ENCODE results near the gene AHR. TPM values are rescaled to one million over a fixed set of nuclear protein-coding genes. Genes with fewer than 3 reads are reported as not detected.
"Not testable (repeated sequence)": the region's sequence is repeated elsewhere in the genome, so short reads cannot be mapped to it uniquely, and the experiment has no call there.

The AHR gene
- total RNA-seq, 1 donor from 2014 or later: 41.0 TPM

GRCh38 chr7:17391366-17391765, 92.9 kb downstream of the AHR start:
- no peak overlapping the region for H3K27ac Mint-ChIP-seq

GRCh38 chr7:17392846-17393245, 94.4 kb downstream of the AHR start:
- no peak for DNase-seq (ENCODE audit: extremely low spot score, unreplicated experiment)
- Mint-ChIP-seq H3K27me3 (no peaks in the 10 kb centered on the region), H3K4me1 (ENCODE audit: unreplicated experiment) (no peaks in the 10 kb centered on the region), H3K27ac (no peak overlapping the region), H3K36me3 (no peaks in the 10 kb centered on the region), H3K4me3 (no peak overlapping the region), H3K9me3 (peaks cover 5% of the 10 kb centered on the region)
- TF ChIP-seq CTCF (conservative IDR thresholded peaks at IDR 0.05): no peak

More at GRCh38 chr7:17391366-17391765, 92.9 kb downstream of the AHR start:
- no peaks in the 10 kb centered on the region for H3K4me1 Mint-ChIP-seq (ENCODE audit: unreplicated experiment)
- peaks cover 5% of the 10 kb centered on the region for H3K9me3 Mint-ChIP-seq
- no peak for TF ChIP-seq CTCF (conservative IDR thresholded peaks at IDR 0.05)
- H3K36me3 Mint-ChIP-seq: no peaks in the 10 kb centered on the region
- H3K27me3 Mint-ChIP-seq: no peaks in the 10 kb centered on the region
- DNase-seq (ENCODE audit: extremely low spot score, unreplicated experiment): no peak
- H3K4me3 Mint-ChIP-seq: no peak overlapping the region

- not testable (repeated sequence) for H3K4me3 Mint-ChIP-seq; H3K4me1 Mint-ChIP-seq (ENCODE audit: unreplicated experiment); H3K9me3 Mint-ChIP-seq; H3K27ac Mint-ChIP-seq; DNase-seq (ENCODE audit: extremely low spot score, unreplicated experiment); H3K27me3 Mint-ChIP-seq; H3K36me3 Mint-ChIP-seq
These were observed 96.1 kb downstream of the AHR start for GRCh38 chr7:17394563-17394962.

All from type B pancreatic cell (in vitro differentiated cells).